HepG2 (cell line): ENCODE results near the gene RUSC1. TPM values are rescaled to one million over a fixed set of nuclear protein-coding genes. Genes with fewer than 3 reads are reported as not detected.

Experiments used
- GFI1 ChIP-seq: sonication (generic); formaldehyde crosslinking; IDR thresholded peaks from 2 replicates; pipeline ENCODE4 v1.5.0; 2020; ENCODE audit warnings: missing genetic modification reagents, mild to moderate bottlenecking, borderline replicate concordance
- NBN ChIP-seq: fragments of 450-650 bp; conservative IDR thresholded peaks from 2 replicates; pipeline ENCODE4 v1.6.1; 2017
- NR2F6 ChIP-seq, 2 experiments: IDR thresholded peaks; 2 replicates each; pipeline ENCODE4 v1.6.1; 2016; ENCODE audit warnings: antibody characterized with exemption in 1 of 2, mild to moderate bottlenecking in 1 of 2
- RBM39 ChIP-seq: fragments of 200-400 bp; formaldehyde crosslinking; IDR thresholded peaks from one replicate; pipeline ENCODE4 v1.6.1; 2018; ENCODE audit warnings: antibody characterized with exemption, mild to moderate bottlenecking, low read depth, low read length; ENCODE audit not compliant: poor library complexity, severe bottlenecking
- RXRB ChIP-seq: IDR thresholded peaks from 2 replicates; pipeline ENCODE4 v1.6.1; 2016; ENCODE audit warnings: borderline replicate concordance, missing genetic modification reagents, missing compliant biosample characterization
- ZNF142 ChIP-seq: sonication (generic); formaldehyde crosslinking; IDR thresholded peaks from 2 replicates; pipeline ENCODE4 v1.4.0; 2020; ENCODE audit warnings: missing genetic modification reagents
- ZNF230 ChIP-seq: sonication (generic); formaldehyde crosslinking; IDR thresholded peaks from 2 replicates; pipeline ENCODE4 v1.4.0; 2020; ENCODE audit warnings: mild to moderate bottlenecking, missing genetic modification reagents
- ZNF530 ChIP-seq: sonication (generic); formaldehyde crosslinking; IDR thresholded peaks from 2 replicates; pipeline ENCODE4 v1.5.0; 2020; ENCODE audit warnings: low read depth, mild to moderate bottlenecking, missing genetic modification reagents
- ZNF598 ChIP-seq: sonication (generic); formaldehyde crosslinking; IDR thresholded peaks from 2 replicates; pipeline ENCODE4 v1.5.1; 2020; ENCODE audit warnings: mild to moderate bottlenecking, missing genetic modification reagents, borderline replicate concordance
- ZNF652 ChIP-seq: IDR thresholded peaks from 2 replicates; pipeline ENCODE4 v1.6.1; 2016; ENCODE audit warnings: low read depth, borderline replicate concordance
- polyA plus RNA-seq, 8 experiments: library from polyadenylated mRNA; depleted of rRNA in 3 of 8; stranded (reverse) in 7 of 8; unstranded in 1 of 8; fragments of >200 nt; fragmentation: Illumina TruSeq in 4 of 8; extraction: Trizol in 4 of 8; gene quantifications; 2 replicates each; pipeline versions ENCODE4 v1.2.1 to v1.2.3, GENCODE V29; 2011 to 2016; ENCODE audit warnings: low read depth in 4 of 8, missing spikeins in 1 of 8, mixed read lengths in 1 of 8; ENCODE audit not compliant: insufficient read depth in 1 of 8
- total RNA-seq, 5 experiments: library from RNA; depleted of rRNA; stranded (reverse); fragments of >200 nt; fragmentation: Illumina TruSeq; extraction: Trizol; gene quantifications; 2 replicates each; pipeline ENCODE4 v1.2.3, GENCODE V29; 2016; ENCODE audit warnings: low read depth in 1 of 5
- TF ChIP-seq, protein P1 (sequence below): sonication (generic); formaldehyde crosslinking; IDR thresholded peaks from 2 replicates; pipeline ENCODE4 v1.4.0; 2020; ENCODE audit warnings: missing genetic modification reagents, borderline replicate concordance
- TF ChIP-seq, protein P2 (sequence below): IDR thresholded peaks from 2 replicates; pipeline ENCODE4 v1.6.1; 2016; ENCODE audit warnings: low read depth, borderline replicate concordance
- TF ChIP-seq, protein P3 (sequence below): sonication (generic); formaldehyde crosslinking; IDR thresholded peaks from 2 replicates; pipeline ENCODE4 v1.4.0; 2020; ENCODE audit warnings: missing genetic modification reagents

The RUSC1 gene
- total and polyA plus RNA-seq, 2 of the 13 experiments (the other 11 are each of a cell fraction or from before 2014, with no cell fraction given): 18.7 to 20.4 TPM

GRCh38 chr1:155300553-155301329 lies 20.0 kb upstream of the RUSC1 start (continued):
- TF ChIP-seq, protein P1, sequence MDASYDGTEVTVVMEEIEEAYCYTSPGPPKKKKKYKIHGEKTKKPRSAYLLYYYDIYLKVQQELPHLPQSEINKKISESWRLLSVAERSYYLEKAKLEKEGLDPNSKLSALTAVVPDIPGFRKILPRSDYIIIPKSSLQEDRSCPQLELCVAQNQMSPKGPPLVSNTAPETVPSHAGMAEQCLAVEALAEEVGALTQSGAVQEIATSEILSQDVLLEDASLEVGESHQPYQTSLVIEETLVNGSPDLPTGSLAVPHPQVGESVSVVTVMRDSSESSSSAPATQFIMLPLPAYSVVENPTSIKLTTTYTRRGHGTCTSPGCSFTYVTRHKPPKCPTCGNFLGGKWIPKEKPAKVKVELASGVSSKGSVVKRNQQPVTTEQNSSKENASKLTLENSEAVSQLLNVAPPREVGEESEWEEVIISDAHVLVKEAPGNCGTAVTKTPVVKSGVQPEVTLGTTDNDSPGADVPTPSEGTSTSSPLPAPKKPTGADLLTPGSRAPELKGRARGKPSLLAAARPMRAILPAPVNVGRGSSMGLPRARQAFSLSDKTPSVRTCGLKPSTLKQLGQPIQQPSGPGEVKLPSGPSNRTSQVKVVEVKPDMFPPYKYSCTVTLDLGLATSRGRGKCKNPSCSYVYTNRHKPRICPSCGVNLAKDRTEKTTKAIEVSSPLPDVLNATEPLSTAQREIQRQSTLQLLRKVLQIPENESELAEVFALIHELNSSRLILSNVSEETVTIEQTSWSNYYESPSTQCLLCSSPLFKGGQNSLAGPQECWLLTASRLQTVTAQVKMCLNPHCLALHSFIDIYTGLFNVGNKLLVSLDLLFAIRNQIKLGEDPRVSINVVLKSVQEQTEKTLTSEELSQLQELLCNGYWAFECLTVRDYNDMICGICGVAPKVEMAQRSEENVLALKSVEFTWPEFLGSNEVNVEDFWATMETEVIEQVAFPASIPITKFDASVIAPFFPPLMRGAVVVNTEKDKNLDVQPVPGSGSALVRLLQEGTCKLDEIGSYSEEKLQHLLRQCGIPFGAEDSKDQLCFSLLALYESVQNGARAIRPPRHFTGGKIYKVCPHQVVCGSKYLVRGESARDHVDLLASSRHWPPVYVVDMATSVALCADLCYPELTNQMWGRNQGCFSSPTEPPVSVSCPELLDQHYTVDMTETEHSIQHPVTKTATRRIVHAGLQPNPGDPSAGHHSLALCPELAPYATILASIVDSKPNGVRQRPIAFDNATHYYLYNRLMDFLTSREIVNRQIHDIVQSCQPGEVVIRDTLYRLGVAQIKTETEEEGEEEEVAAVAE (CRISPR knock-in tag): peak; percentile 63; the same call in 1 of the 2 replicates
- TF ChIP-seq ZNF598 (CRISPR knock-in tag) (peak; percentile 91; the same call in 1 of the 2 replicates), ZNF530 (CRISPR knock-in tag) (no peak), GFI1 (CRISPR knock-in tag) (no peak; the same call in 1 of the 2 replicates), RBM39 (peak; percentile 68), NR2F6 (IDR thresholded peaks at IDR 0.05) (peak; percentile 31; the same call in 1 of the 2 replicates), NR2F6 (CRISPR knock-in tag; IDR thresholded peaks at IDR 0.05) (peak; percentile 52), RXRB (CRISPR knock-in tag) (peak; percentile 85), ZNF652 (CRISPR knock-in tag) (peak; percentile 67), NBN (no peak), ZNF142 (CRISPR knock-in tag) (0 out of 2 replicates have a peak, but pooled peaks have one; percentile 49), ZNF230 (peak; percentile 97)
- TF ChIP-seq, protein P2, sequence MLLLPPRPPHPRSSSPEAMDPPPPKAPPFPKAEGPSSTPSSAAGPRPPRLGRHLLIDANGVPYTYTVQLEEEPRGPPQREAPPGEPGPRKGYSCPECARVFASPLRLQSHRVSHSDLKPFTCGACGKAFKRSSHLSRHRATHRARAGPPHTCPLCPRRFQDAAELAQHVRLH (CRISPR knock-in tag): peak; percentile 88; the same call in 1 of the 2 replicates
- TF ChIP-seq, protein P3, sequence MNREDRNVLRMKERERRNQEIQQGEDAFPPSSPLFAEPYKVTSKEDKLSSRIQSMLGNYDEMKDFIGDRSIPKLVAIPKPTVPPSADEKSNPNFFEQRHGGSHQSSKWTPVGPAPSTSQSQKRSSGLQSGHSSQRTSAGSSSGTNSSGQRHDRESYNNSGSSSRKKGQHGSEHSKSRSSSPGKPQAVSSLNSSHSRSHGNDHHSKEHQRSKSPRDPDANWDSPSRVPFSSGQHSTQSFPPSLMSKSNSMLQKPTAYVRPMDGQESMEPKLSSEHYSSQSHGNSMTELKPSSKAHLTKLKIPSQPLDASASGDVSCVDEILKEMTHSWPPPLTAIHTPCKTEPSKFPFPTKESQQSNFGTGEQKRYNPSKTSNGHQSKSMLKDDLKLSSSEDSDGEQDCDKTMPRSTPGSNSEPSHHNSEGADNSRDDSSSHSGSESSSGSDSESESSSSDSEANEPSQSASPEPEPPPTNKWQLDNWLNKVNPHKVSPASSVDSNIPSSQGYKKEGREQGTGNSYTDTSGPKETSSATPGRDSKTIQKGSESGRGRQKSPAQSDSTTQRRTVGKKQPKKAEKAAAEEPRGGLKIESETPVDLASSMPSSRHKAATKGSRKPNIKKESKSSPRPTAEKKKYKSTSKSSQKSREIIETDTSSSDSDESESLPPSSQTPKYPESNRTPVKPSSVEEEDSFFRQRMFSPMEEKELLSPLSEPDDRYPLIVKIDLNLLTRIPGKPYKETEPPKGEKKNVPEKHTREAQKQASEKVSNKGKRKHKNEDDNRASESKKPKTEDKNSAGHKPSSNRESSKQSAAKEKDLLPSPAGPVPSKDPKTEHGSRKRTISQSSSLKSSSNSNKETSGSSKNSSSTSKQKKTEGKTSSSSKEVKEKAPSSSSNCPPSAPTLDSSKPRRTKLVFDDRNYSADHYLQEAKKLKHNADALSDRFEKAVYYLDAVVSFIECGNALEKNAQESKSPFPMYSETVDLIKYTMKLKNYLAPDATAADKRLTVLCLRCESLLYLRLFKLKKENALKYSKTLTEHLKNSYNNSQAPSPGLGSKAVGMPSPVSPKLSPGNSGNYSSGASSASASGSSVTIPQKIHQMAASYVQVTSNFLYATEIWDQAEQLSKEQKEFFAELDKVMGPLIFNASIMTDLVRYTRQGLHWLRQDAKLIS (CRISPR knock-in tag): no peak
